NCI-H1417 treated with DMSO at 0.1 percent for 48 hours (cell line): ENCODE measurements around the gene SEMA4D.
A peak's percentile ranks its signal among the peaks of the same experiment; 100 is the strongest.
"Not testable (repeated sequence)": the region's sequence is repeated elsewhere in the genome, so short reads cannot be mapped to it uniquely, and the experiment has no call there.

Experiments
- DNase-seq: peaks from one replicate; lab custom pipeline; 2025; lab: John Stamatoyannopoulos, UW

The SEMA4D gene

GRCh38 chr9:89353989-89354388, 143.9 kb downstream of the SEMA4D start:
- no peak for DNase-seq

- no peak for DNase-seq
Observed at GRCh38 chr9:89352874-89353649, 144.9 kb downstream of the SEMA4D start.

DNA sequence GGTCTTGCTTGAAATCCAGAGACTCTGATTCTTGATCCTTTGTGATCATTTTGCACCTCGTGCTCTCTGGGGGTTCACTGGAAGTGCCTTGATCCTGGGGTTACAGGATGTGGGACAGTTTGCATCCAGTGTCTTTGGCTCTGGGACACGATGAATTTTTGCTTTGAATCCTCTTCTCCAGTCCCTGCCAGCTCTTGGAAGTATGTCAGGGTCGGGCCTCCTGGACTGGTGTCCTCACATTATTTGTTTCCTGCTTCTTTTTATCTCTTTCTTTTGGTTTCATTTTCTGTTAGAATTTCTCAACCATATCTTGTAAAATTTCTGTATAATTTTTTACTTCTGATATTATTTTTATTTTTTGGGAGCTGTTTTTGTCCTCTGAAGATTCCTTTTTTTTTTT, 145.5 kb downstream of the SEMA4D start:
- DNase-seq = no peak

DNA sequence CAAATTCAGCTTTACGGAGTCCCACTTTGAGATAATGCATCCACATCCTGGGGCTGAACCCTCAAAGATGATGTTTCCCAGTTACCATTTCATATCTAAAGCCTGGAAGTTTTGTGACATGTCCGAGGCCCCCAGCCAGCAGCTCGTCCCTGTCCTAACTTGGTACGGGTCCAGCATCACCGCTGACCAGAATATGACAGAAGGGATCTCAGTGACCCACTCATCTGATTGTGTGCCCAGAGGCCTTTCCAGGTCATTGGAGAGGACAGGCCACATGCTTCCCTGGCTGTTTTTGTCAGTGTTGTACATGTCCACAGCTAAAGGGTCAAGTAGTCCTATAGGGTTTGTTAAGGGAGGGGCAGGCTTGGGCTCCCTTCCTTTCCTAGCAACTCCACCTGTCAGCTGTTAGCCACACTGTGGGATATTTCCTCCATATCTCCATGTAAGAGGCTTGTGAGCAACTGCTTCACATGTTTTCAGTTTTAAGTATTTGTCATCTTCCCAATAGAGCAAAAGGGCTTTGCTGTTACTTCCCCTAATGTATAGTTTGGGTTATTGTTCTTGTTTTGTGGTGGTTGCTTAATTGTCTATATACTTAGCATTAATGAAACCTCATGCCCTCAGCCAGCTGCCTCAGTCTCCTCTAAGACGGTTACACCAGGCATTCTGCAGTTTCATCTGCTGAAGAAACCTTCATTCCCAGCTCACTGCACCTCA, 146.2 kb downstream of the SEMA4D start:
- no peak for DNase-seq

- DNase-seq = no peak
Observed at GRCh38 chr9:89350988-89351557, 146.8 kb downstream of the SEMA4D start.

DNA sequence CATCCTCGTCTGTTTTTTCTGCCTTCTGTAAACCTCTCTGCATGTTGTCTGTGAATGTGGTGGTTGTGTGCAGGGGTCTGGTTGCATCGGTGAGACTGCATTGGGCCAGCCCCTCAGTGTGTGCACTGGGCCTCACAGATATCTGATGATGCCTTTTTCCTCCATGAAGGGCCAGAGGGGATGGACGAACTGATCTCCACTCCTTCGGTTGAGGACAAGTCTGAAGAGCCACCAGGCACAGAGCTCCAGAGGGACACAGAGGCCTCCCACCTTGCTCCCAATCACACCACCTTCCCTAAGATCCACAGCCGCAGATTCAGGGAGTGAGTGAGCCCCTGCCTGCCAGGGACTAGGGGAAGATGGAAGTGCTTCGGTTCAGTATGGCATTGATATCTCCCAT, 148.3 kb downstream of the SEMA4D start:
- DNase-seq = no peak

DNA sequence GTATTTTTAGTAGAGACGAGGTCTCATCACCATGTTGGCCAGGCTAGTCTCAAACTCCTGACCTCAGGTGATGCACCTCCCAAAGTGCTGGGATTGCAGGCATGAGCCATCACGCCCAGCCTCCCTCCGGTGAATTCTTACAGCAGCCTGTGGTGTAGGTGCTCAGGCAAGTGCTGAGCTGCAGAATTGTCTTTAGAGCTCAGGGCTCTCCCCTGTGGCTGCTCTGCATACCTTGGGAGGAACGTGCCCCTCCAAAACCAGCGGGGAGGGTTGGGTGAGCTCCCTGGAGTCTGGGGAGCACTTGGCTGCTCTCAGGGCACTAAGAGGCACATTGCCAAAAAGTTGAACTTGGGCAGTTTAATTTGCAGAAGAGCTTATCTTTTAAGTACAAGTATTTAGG, 150.3 kb downstream of the SEMA4D start:
- DNase-seq = no peak

- DNase-seq = no peak
Observed at GRCh38 chr9:89346696-89347095, 151.2 kb downstream of the SEMA4D start.

GRCh38 chr9:89345476-89345875, 152.4 kb downstream of the SEMA4D start:
- no peak for DNase-seq

DNA sequence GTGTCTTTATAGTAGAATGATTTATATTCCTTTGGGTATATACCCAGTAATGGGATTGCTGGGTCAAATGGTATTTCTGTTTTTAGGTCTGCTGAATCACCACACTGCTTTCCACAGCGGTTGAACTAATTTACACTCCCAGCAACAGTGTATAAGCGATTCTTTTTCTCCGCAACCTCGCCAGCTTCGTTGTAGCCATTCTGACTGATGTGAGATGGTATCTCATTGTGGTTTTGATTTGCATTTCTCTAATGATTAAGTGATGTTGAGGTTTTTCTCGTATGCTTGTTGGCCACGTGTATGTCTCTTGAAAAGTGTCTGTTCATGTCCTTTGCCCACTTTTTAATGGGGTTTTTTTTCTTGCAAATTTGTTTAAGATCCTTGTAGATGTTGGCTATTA, 154.1 kb downstream of the SEMA4D start:
- not testable (repeated sequence) for DNase-seq

DNA sequence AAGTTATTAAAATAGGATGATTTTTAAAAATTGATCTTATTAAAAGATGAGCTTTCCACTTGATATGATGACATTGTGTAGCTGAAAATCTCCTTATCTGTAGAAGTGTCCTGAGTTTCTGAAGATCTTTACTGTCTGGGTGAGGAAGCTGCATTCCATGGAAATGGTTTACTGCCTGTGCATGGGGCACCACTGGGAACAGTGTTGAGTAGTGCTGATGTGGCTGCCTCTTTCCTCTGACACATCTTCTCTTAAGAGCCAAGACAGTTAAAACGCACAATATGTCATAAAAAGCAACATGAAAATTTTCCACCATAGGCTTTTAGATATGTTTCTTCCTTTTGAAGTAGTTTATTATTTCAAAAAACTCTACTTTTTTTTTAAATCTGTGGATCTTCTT, 155.0 kb downstream of the SEMA4D start:
- DNase-seq = no peak

DNA sequence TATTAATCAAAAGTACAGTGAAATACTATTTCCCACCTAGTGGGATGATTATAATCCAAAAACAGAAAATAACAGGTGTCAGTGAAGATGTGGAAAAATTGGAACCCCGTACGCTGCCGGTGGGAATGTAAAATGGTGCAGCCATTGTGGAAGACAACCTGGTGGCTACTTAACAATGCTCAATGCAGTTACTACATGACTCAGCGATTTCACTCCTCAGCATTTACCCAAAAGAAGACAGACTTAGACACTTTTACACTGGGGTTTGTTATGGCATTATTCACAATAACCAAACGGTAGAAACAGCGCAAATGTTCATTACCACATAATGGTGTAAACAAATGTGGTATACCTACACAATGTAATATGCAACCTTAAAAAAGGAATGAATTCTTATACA, 155.7 kb downstream of the SEMA4D start:
- no peak for DNase-seq

DNA sequence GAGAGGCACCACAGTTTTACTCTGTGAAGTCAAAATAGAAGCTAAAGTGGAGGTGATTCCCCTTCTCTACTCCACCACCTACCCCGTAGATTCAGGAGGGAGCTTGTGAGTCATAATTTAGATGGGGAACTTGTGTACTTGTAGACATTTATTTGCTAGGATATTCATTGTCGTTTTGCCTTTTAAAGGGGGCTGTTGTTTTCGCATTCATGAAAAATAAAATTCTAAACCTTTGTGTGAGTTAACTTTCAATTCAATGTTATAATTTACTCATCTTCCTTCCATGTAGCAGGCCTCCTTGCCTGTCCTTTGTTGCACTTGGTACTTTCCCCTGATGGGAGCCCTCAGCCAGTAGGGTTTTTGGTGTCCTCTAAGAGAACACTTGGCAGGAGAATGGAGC, 157.6 kb downstream of the SEMA4D start:
- no peak for DNase-seq

- no peak for DNase-seq
Observed at GRCh38 chr9:89339807-89340206, 158.1 kb downstream of the SEMA4D start.

- no peak for DNase-seq
Observed at GRCh38 chr9:89330513-89330912, 167.4 kb downstream of the SEMA4D start.

DNA sequence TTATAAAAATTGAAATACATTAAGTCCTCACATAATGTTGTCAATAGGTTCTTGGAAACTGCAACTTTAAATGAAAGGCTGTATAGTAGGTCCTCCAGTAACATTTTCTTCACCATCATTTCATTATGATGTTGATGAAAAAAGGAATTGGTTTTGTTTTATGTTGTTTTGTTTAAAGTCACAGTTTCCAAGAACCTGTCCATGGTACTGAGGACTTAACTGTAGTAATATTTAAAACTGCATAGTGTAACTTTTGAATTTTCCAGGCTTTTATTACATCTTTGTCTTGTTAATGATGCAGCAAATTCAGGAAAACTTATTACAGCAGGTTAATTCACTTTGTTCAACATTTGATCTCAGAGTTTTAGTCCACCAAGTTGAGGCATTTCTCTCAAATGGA, 168.0 kb downstream of the SEMA4D start:
- no peak for DNase-seq

- no peak for DNase-seq
Observed at GRCh38 chr9:89328064-89328463, 169.8 kb downstream of the SEMA4D start.

DNA sequence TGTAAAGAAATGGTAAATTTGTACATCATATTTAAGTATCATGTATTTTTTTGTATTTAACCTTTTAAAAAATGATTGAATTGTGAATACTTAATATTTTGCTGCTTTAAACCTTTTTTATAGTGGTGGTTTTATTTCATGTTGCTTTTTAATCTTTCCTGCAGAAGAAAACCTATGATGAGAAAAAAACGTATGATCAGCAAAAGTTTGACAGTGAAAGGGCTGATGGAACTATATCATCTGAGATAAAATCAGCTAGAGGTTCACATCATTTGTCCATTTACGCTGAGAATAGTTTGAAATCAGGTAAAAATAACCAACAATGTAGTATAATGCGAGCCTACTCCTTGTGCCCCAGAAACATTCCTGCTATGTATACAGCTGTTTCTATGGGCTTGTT, 172.2 kb downstream of the SEMA4D start:
- DNase-seq = no peak

GRCh38 chr9:89323390-89323789, 174.5 kb downstream of the SEMA4D start:
- no peak for DNase-seq

- DNase-seq = no peak
Observed at GRCh38 chr9:89319015-89319905, 178.7 kb downstream of the SEMA4D start.

- peak; percentile 90 for DNase-seq
Observed at GRCh38 chr9:89318123-89319014, 179.5 kb downstream of the SEMA4D start, which contains the start of gene SECISBP2. Gene SECISBP2, plus strand, starts transcription at chr9:89318500. Its CDS starts 77 bp downstream, at chr9:89318577.
